ENCODE data around the gene RFNG. TPM values are rescaled to one million over a fixed set of nuclear protein-coding genes. Genes with fewer than 3 reads are reported as not detected.

RFNG gene
- polyA plus RNA-seq, 1 donor (not counting 4 experiments of a cell fraction or from before 2014, with no cell fraction given): 10.2 TPM

GRCh38 chr17:82029990-82030469, 21.6 kb downstream of the RFNG start:
- Histone ChIP-seq H3K9ac (ENCODE audit: control insufficient read depth, extremely low read depth, insufficient read depth, low read length) (no peak overlapping the region), H3K79me2 (ENCODE audit: control insufficient read depth, insufficient read depth, low read length) (no peaks in the 10 kb centered on the region), H3K4me3 (ENCODE audit: control insufficient read depth in 2 of 3, extremely low read depth in 1 of 3, insufficient read depth in 2 of 3, low read depth in 1 of 3, low read length in 3 of 3) (no peak overlapping the region), H3K27ac (ENCODE audit: control insufficient read depth, insufficient read depth, low read length) (no peak overlapping the region), H3K9me3 (ENCODE audit: control insufficient read depth, low read depth, low read length) (no peaks in the 10 kb centered on the region), H2AFZ (ENCODE audit: control insufficient read depth, low read length) (no peak overlapping the region), H3K4me2 (ENCODE audit: control insufficient read depth, extremely low read depth, insufficient read depth, low read depth, low read length) (no peak overlapping the region), H4K20me1 (ENCODE audit: control insufficient read depth, extremely low read depth, insufficient read depth, low read length) (peaks cover 3% of the 10 kb centered on the region), H3K4me1 (ENCODE audit: control insufficient read depth, extremely low read depth, insufficient read depth, low read length) (peaks cover 15% of the 10 kb centered on the region), H3K9me1 (ENCODE audit: control insufficient read depth, extremely low read depth, insufficient read depth, low read length) (no peaks in the 10 kb centered on the region), H3K36me3 (ENCODE audit: control insufficient read depth in 2 of 2, extremely low read depth in 1 of 2, insufficient read depth in 2 of 2, low read length in 2 of 2) (peaks cover 1 to 5% of the 10 kb centered on the region in 2 experiments), H3K27me3 (ENCODE audit: control insufficient read depth, extremely low read depth, insufficient read depth, low read length) (no peaks in the 10 kb centered on the region)
- dilution Hi-C loops (cut with MboI; ENCODE audit: extremely low pct_ligation_motif_present, low sequenced_read_pairs): no loop called here
- TF ChIP-seq, protein P1, sequence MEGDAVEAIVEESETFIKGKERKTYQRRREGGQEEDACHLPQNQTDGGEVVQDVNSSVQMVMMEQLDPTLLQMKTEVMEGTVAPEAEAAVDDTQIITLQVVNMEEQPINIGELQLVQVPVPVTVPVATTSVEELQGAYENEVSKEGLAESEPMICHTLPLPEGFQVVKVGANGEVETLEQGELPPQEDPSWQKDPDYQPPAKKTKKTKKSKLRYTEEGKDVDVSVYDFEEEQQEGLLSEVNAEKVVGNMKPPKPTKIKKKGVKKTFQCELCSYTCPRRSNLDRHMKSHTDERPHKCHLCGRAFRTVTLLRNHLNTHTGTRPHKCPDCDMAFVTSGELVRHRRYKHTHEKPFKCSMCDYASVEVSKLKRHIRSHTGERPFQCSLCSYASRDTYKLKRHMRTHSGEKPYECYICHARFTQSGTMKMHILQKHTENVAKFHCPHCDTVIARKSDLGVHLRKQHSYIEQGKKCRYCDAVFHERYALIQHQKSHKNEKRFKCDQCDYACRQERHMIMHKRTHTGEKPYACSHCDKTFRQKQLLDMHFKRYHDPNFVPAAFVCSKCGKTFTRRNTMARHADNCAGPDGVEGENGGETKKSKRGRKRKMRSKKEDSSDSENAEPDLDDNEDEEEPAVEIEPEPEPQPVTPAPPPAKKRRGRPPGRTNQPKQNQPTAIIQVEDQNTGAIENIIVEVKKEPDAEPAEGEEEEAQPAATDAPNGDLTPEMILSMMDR (optimal IDR thresholded peaks at IDR 0.05 in 1 of 3, IDR thresholded peaks at IDR 0.05 in 1 of 3, conservative IDR thresholded peaks at IDR 0.05 in 1 of 3; ENCODE audit: extremely low read depth in 1 of 3, insufficient read depth in 2 of 3, low read length in 3 of 3): no peak
- no peak for TF ChIP-seq EZH2 (IDR thresholded peaks at IDR 0.05; ENCODE audit: low read length)
- FAIRE-seq (no peak), DNase-seq (ENCODE audit: low read depth, low spot score) (no peak)

- Histone ChIP-seq H3K79me2 (ENCODE audit: control insufficient read depth, insufficient read depth, low read length) (no peaks in the 10 kb centered on the region), H3K27me3 (ENCODE audit: control insufficient read depth, extremely low read depth, insufficient read depth, low read length) (no peaks in the 10 kb centered on the region), H3K9ac (ENCODE audit: control insufficient read depth, extremely low read depth, insufficient read depth, low read length) (no peak overlapping the region), H3K4me2 (ENCODE audit: control insufficient read depth, extremely low read depth, insufficient read depth, low read depth, low read length) (no peak overlapping the region), H3K4me1 (ENCODE audit: control insufficient read depth, extremely low read depth, insufficient read depth, low read length) (peaks cover 18% of the 10 kb centered on the region), H3K27ac (ENCODE audit: control insufficient read depth, insufficient read depth, low read length) (no peak overlapping the region), H3K9me3 (ENCODE audit: control insufficient read depth, low read depth, low read length) (no peaks in the 10 kb centered on the region), H3K9me1 (ENCODE audit: control insufficient read depth, extremely low read depth, insufficient read depth, low read length) (no peaks in the 10 kb centered on the region), H3K36me3 (ENCODE audit: control insufficient read depth in 2 of 2, extremely low read depth in 1 of 2, insufficient read depth in 2 of 2, low read length in 2 of 2) (peaks cover 0 to 3% of the 10 kb centered on the region in 2 experiments), H2AFZ (ENCODE audit: control insufficient read depth, low read length) (no peak overlapping the region), H4K20me1 (ENCODE audit: control insufficient read depth, extremely low read depth, insufficient read depth, low read length) (peaks cover 3% of the 10 kb centered on the region), H3K4me3 (ENCODE audit: control insufficient read depth in 2 of 3, extremely low read depth in 1 of 3, insufficient read depth in 2 of 3, low read depth in 1 of 3, low read length in 3 of 3) (no peak overlapping the region)
- FAIRE-seq (no peak), DNase-seq (ENCODE audit: low read depth, low spot score) (no peak)
- TF ChIP-seq, protein P1 (optimal IDR thresholded peaks at IDR 0.05 in 1 of 3, IDR thresholded peaks at IDR 0.05 in 1 of 3, conservative IDR thresholded peaks at IDR 0.05 in 1 of 3; ENCODE audit: extremely low read depth in 1 of 3, insufficient read depth in 2 of 3, low read length in 3 of 3): no peak
- no peak for TF ChIP-seq EZH2 (IDR thresholded peaks at IDR 0.05; ENCODE audit: low read length)
- dilution Hi-C loops (cut with MboI; ENCODE audit: extremely low pct_ligation_motif_present, low sequenced_read_pairs): no loop called here
Measured at GRCh38 chr17:82029391-82029790, 22.2 kb downstream of the RFNG start.

Data from keratinocyte (primary cell).